GM19324 (cell line): ENCODE measurements around the gene MTNR1A.

ENCODE experiments used
- ATAC-seq: cut with Tn5 transposase; IDR thresholded peaks from one replicate; pipeline ENCODE4 v1.9.1; 2021; ENCODE audit warnings: mild to moderate bottlenecking, moderate library complexity; ENCODE audit not compliant: unreplicated experiment, low FRiP score

The MTNR1A gene

GRCh38 chr4:186554914-186555827 is at the start of gene MTNR1A:
TSS of gene MTNR1A (minus strand) at chr4:186555567. CDS start at chr4:186555365, 202 bp downstream.
- no peak for ATAC-seq

GRCh38 chr4:186604124-186604807 is 48.9 kb upstream of the MTNR1A start:
- no peak for ATAC-seq

GRCh38 chr4:186602978-186603377 is 47.6 kb upstream of the MTNR1A start:
- ATAC-seq, result no peak

GRCh38 chr4:186599483-186599882 is 44.1 kb upstream of the MTNR1A start:
- no peak for ATAC-seq

- ATAC-seq, result no peak
Observed at GRCh38 chr4:186598686-186599085, 43.3 kb upstream of the MTNR1A start.

- ATAC-seq, result no peak
Observed at GRCh38 chr4:186596850-186597390, 41.6 kb upstream of the MTNR1A start.

GRCh38 chr4:186596346-186596745 is 41.0 kb upstream of the MTNR1A start:
- ATAC-seq, result no peak

GRCh38 chr4:186593587-186593973 is 38.2 kb upstream of the MTNR1A start:
- no peak for ATAC-seq

GRCh38 chr4:186592966-186593586 is 37.7 kb upstream of the MTNR1A start:
- no peak for ATAC-seq

GRCh38 chr4:186592445-186592844 is 37.1 kb upstream of the MTNR1A start:
- ATAC-seq, result no peak

- no peak for ATAC-seq
Observed at GRCh38 chr4:186591651-186592050, 36.3 kb upstream of the MTNR1A start.

- ATAC-seq, result no peak
Observed at GRCh38 chr4:186588503-186588902, 33.1 kb upstream of the MTNR1A start.

- ATAC-seq, result no peak
Observed at GRCh38 chr4:186587416-186588018, 32.1 kb upstream of the MTNR1A start.

GRCh38 chr4:186586205-186586604 is 30.8 kb upstream of the MTNR1A start:
- no peak for ATAC-seq

GRCh38 chr4:186584912-186585311 is 29.5 kb upstream of the MTNR1A start:
- no peak for ATAC-seq

- ATAC-seq, result no peak
Observed at GRCh38 chr4:186581421-186581820, 26.1 kb upstream of the MTNR1A start.

GRCh38 chr4:186580669-186581068 is 25.3 kb upstream of the MTNR1A start:
- ATAC-seq, result no peak

- ATAC-seq, result no peak
Observed at GRCh38 chr4:186570193-186570996, 15.0 kb upstream of the MTNR1A start.

GRCh38 chr4:186569533-186570192 is 14.3 kb upstream of the MTNR1A start:
- no peak for ATAC-seq
